H9 (cell line): ENCODE data around the gene ARRDC2. TPM values are rescaled to one million over a fixed set of nuclear protein-coding genes. Genes with fewer than 3 reads are reported as not detected.

Experiments
- DNase-seq: peaks from one replicate; pipeline ENCODE4 v3.0.0-alpha.2; 2017
- H2AFZ ChIP-seq: one replicate; pipeline ENCODE4 v1.6.1; 2013; ENCODE audit warnings: mild to moderate bottlenecking, low read length, control low read depth, moderate library complexity
- H2AK5ac ChIP-seq: 2 replicates; pipeline ENCODE4 v1.6.1; 2013; ENCODE audit warnings: low read length, control low read depth, mixed read lengths; ENCODE audit not compliant: insufficient read length
- H2BK120ac ChIP-seq: one replicate; pipeline ENCODE4 v1.6.1; 2013; ENCODE audit warnings: low read depth, mild to moderate bottlenecking, low read length, control low read depth, inconsistent platforms; ENCODE audit not compliant: poor library complexity, severe bottlenecking
- H2BK12ac ChIP-seq: 2 replicates; pipeline ENCODE4 v1.6.1; 2013; ENCODE audit warnings: low read length, control low read depth, mixed read lengths, low read depth; ENCODE audit not compliant: insufficient read length
- H2BK15ac ChIP-seq: 2 replicates; pipeline ENCODE4 v1.6.1; 2013; ENCODE audit warnings: low read depth, low read length, control low read depth
- H2BK20ac ChIP-seq: one replicate; pipeline ENCODE4 v1.6.1; 2013; ENCODE audit warnings: low read depth, mild to moderate bottlenecking, low read length, control low read depth, inconsistent platforms; ENCODE audit not compliant: poor library complexity, severe bottlenecking
- H2BK5ac ChIP-seq: 2 replicates; pipeline ENCODE4 v1.6.1; 2013; ENCODE audit warnings: low read length, control low read depth, mixed read lengths; ENCODE audit not compliant: insufficient read length
- H3K14ac ChIP-seq: 2 replicates; pipeline ENCODE4 v1.6.1; 2013; ENCODE audit warnings: low read length, control low read depth; ENCODE audit not compliant: insufficient read depth
- H3K18ac ChIP-seq: 2 replicates; pipeline ENCODE4 v1.6.1; 2013; ENCODE audit warnings: low read depth, mild to moderate bottlenecking, mixed read lengths, low read length, control low read depth; ENCODE audit not compliant: insufficient read length
- H3K23ac ChIP-seq: 2 replicates; pipeline ENCODE4 v1.6.1; 2013; ENCODE audit warnings: low read length, control low read depth, mixed read lengths, low read depth; ENCODE audit not compliant: insufficient read length
- H3K23me2 ChIP-seq: 2 replicates; pipeline ENCODE4 v1.6.1; 2013; ENCODE audit warnings: low read depth, mild to moderate bottlenecking, mixed read lengths, low read length, control low read depth; ENCODE audit not compliant: insufficient read length, poor library complexity, severe bottlenecking
- H3K27ac ChIP-seq: 2 replicates; pipeline ENCODE4 v1.5.1; 2013; ENCODE audit warnings: low read length, control low read depth, mixed read lengths, low read depth; ENCODE audit not compliant: insufficient read length
- H3K27me3 ChIP-seq: 2 replicates; pipeline ENCODE4 v1.6.1; 2013; ENCODE audit warnings: low read length, control low read depth, inconsistent platforms; ENCODE audit not compliant: insufficient read depth
- H3K4ac ChIP-seq: 2 replicates; pipeline ENCODE4 v1.6.1; 2013; ENCODE audit warnings: low read depth, mild to moderate bottlenecking, control low read depth, inconsistent platforms, low read length, moderate library complexity
- H3K4me1 ChIP-seq: 2 replicates; pipeline ENCODE4 v1.6.1; 2013; ENCODE audit warnings: low read length, control low read depth, inconsistent platforms; ENCODE audit not compliant: insufficient read depth
- H3K4me2 ChIP-seq: 2 replicates; pipeline ENCODE4 v1.6.1; 2013; ENCODE audit warnings: low read length, control low read depth, mixed read lengths; ENCODE audit not compliant: insufficient read length, insufficient read depth
- H3K56ac ChIP-seq: 2 replicates; pipeline ENCODE4 v1.6.1; 2013; ENCODE audit warnings: low read depth, mild to moderate bottlenecking, mixed read lengths, low read length, control low read depth; ENCODE audit not compliant: insufficient read length
- H3K79me1 ChIP-seq: 2 replicates; pipeline ENCODE4 v1.6.1; 2013; ENCODE audit warnings: low read depth, mild to moderate bottlenecking, moderate library complexity, low read length, control low read depth, inconsistent platforms; ENCODE audit not compliant: insufficient read depth, poor library complexity, severe bottlenecking
- H3K79me2 ChIP-seq: 2 replicates; pipeline ENCODE4 v1.6.1; 2013; ENCODE audit warnings: low read length, control low read depth, inconsistent platforms; ENCODE audit not compliant: insufficient read depth
- H3K9ac ChIP-seq: 2 replicates; pipeline ENCODE4 v1.6.1; 2013; ENCODE audit warnings: low read length, control low read depth, mixed read lengths; ENCODE audit not compliant: insufficient read length; ENCODE audit errors: extremely low read depth
- H3K9me3 ChIP-seq: one replicate; pipeline ENCODE4 v1.6.1; 2013; ENCODE audit warnings: low read depth, low read length, inconsistent platforms; ENCODE audit not compliant: control insufficient read depth
- H3T11ph ChIP-seq: one replicate; pipeline ENCODE4 v1.6.1; 2013; ENCODE audit warnings: mild to moderate bottlenecking, low read length, control low read depth, inconsistent platforms
- H4K20me1 ChIP-seq: one replicate; pipeline ENCODE4 v1.6.1; 2013; ENCODE audit not compliant: control insufficient read depth, insufficient read length, insufficient read depth
- H4K5ac ChIP-seq: 2 replicates; pipeline ENCODE4 v1.6.1; 2013; ENCODE audit warnings: low read depth, mild to moderate bottlenecking, mixed read lengths, low read length, control low read depth; ENCODE audit not compliant: insufficient read length
- H4K8ac ChIP-seq: replicated peaks from 2 replicates; pipeline ENCODE4 v1.6.1; 2013; ENCODE audit warnings: low read length, control low read depth, mixed read lengths, low read depth; ENCODE audit not compliant: insufficient read length
- H4K91ac ChIP-seq: 2 replicates; pipeline ENCODE4 v1.6.1; 2013; ENCODE audit warnings: low read depth, mild to moderate bottlenecking, moderate library complexity, mixed read lengths, low read length, control low read depth; ENCODE audit not compliant: insufficient read length
- H3K27ac Mint-ChIP-seq, 3 experiments: 2 replicates in 2 of 3; 3 replicates in 1 of 3; pipeline ENCODE4 v1.8.0; 2020 to 2021; ENCODE audit warnings: mixed read lengths in 3 of 3, mild to moderate bottlenecking in 1 of 3, moderate library complexity in 1 of 3
- H3K27me3 Mint-ChIP-seq: 2 replicates; pipeline ENCODE4 v1.8.0; 2021; ENCODE audit warnings: low read depth, mild to moderate bottlenecking, moderate library complexity, mixed read lengths
- H3K36me3 Mint-ChIP-seq, 3 experiments: 2 replicates in 2 of 3; 3 replicates in 1 of 3; pipeline ENCODE4 v1.8.0; 2020 to 2021; ENCODE audit warnings: low read depth in 3 of 3, mixed read lengths in 3 of 3; ENCODE audit not compliant: insufficient read depth in 1 of 3
- H3K4me1 Mint-ChIP-seq, 2 experiments: 2 replicates each; pipeline ENCODE4 v1.8.0; 2020; ENCODE audit warnings: mixed read lengths in 2 of 2
- H3K4me3 Mint-ChIP-seq, 2 experiments: 2 replicates in 1 of 2; 3 replicates in 1 of 2; pipeline ENCODE4 v1.8.0; 2020 to 2021; ENCODE audit warnings: mild to moderate bottlenecking in 2 of 2, mixed read lengths in 2 of 2, moderate library complexity in 1 of 2
- H3K9me3 Mint-ChIP-seq, 2 experiments: 2 replicates in 1 of 2; 3 replicates in 1 of 2; pipeline ENCODE4 v1.8.0; 2020; ENCODE audit warnings: mild to moderate bottlenecking in 2 of 2, mixed read lengths in 2 of 2, moderate library complexity in 1 of 2
- WGBS: extraction: QIAGEN DNeasy Blood & Tissue Kit; methylation state at CpG from one replicate; pipeline ENCODE4 v1.1.7; 2013; ENCODE audit warnings: missing lambda C conversion rate, low lambda C conversion rate, mixed read lengths; ENCODE audit not compliant: insufficient read length; ENCODE audit errors: extremely low coverage; 5-methylcytosine and 5-hydroxymethylcytosine counted together
- total RNA-seq: library from RNA; stranded (reverse); gene quantifications from 2 replicates; pipeline ENCODE4 v1.2.1, GENCODE V29; 2021
- TF ChIP-seq, protein P1 (sequence below): fragments of 200-600 bp; sonication (generic); conservative IDR thresholded peaks from 3 replicates; pipeline ENCODE4 v1.8.0; 2021; ENCODE audit warnings: antibody characterized with exemption, mild to moderate bottlenecking

Gene ARRDC2
- total RNA-seq, 1 experiment from 2014 or later: 10.5 TPM

DNA sequence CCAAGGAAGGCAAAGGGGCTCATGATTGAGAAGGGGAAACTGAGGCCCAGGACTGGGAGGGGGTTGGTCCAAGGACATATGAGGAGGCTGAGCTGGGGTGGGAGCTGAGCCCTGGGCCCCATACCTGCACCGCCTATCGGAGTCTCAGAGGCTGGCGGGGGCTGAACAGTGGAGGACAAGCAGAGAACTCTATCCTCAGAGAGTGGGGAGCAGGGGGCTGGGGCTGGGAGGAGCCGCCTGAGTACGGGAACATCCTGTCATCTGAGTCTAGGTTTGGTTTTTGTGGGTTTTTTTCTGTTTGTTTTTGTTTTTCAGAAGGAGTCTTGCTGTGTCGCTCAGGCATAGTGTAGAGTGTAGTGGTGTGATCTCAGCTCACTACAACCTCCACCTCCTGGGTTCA is 6.2 kb downstream of the ARRDC2 start:
- peaks cover 0 to 3% of the 10 kb centered on the region in 2 experiments; a peak in 1 of 4 replicates for H3K4me1 Mint-ChIP-seq
- Histone ChIP-seq H2BK15ac (no peak overlapping the region), H3K23me2 (no peaks in the 10 kb centered on the region), H4K91ac (no peak overlapping the region), H4K20me1 (no peaks in the 10 kb centered on the region), H2BK120ac (no peak overlapping the region), H3K27me3 (no peaks in the 10 kb centered on the region), H3K4me1 (no peaks in the 10 kb centered on the region), H3K9ac (no peak overlapping the region), H3K79me2 (no peaks in the 10 kb centered on the region), H2AK5ac (no peak overlapping the region), H4K5ac (no peak overlapping the region), H3K56ac (no peak overlapping the region), H2BK12ac (no peak overlapping the region), H2BK20ac (no peak overlapping the region), H3K27ac (no peak overlapping the region), H3K79me1 (no peaks in the 10 kb centered on the region), H2AFZ (no peak overlapping the region), H3T11ph (no peak overlapping the region), H3K23ac (no peak overlapping the region), H2BK5ac (no peak overlapping the region), H3K4me2 (no peak overlapping the region), H3K4ac (no peak overlapping the region), H4K8ac (no peak overlapping the region), H3K14ac (no peak overlapping the region), H3K18ac (no peak overlapping the region), H3K9me3 (no peaks in the 10 kb centered on the region)
- no peak for DNase-seq
- no peaks in the 10 kb centered on the region for H3K9me3 Mint-ChIP-seq
- no CpG with 5 or more reads among the region's 6 CpGs for WGBS
- peaks cover 0 to 14% (median 8%) of the 10 kb centered on the region in 3 experiments; a peak in 6 of 7 replicates for H3K36me3 Mint-ChIP-seq
- H3K27me3 Mint-ChIP-seq: no peaks in the 10 kb centered on the region
- no peak overlapping the region for H3K4me3 Mint-ChIP-seq
- H3K27ac Mint-ChIP-seq: no peak overlapping the region
- TF ChIP-seq, protein P1, sequence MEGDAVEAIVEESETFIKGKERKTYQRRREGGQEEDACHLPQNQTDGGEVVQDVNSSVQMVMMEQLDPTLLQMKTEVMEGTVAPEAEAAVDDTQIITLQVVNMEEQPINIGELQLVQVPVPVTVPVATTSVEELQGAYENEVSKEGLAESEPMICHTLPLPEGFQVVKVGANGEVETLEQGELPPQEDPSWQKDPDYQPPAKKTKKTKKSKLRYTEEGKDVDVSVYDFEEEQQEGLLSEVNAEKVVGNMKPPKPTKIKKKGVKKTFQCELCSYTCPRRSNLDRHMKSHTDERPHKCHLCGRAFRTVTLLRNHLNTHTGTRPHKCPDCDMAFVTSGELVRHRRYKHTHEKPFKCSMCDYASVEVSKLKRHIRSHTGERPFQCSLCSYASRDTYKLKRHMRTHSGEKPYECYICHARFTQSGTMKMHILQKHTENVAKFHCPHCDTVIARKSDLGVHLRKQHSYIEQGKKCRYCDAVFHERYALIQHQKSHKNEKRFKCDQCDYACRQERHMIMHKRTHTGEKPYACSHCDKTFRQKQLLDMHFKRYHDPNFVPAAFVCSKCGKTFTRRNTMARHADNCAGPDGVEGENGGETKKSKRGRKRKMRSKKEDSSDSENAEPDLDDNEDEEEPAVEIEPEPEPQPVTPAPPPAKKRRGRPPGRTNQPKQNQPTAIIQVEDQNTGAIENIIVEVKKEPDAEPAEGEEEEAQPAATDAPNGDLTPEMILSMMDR: no peak
